Neuronal stem cell (in vitro differentiated cells): Measurements from ENCODE around the gene NTRK3.

ENCODE experiments used
- DNase-seq: peaks from one replicate; pipeline ENCODE4 v3.0.0-alpha.2; 2013; ENCODE audit warnings: low spot score
- H2AFZ ChIP-seq: one replicate; pipeline ENCODE4 v1.6.1; 2013; ENCODE audit warnings: mild to moderate bottlenecking, low read length, inconsistent platforms
- H2AK5ac ChIP-seq: 2 replicates; pipeline ENCODE4 v1.6.1; 2013; ENCODE audit warnings: low read depth, mild to moderate bottlenecking, inconsistent platforms, low read length, moderate library complexity, mixed read lengths
- H2BK120ac ChIP-seq: 2 replicates; pipeline ENCODE4 v1.6.1; 2013; ENCODE audit warnings: low read depth, mild to moderate bottlenecking, inconsistent platforms, low read length, moderate library complexity, mixed read lengths
- H2BK12ac ChIP-seq: one replicate; pipeline ENCODE4 v1.6.1; 2013; ENCODE audit warnings: low read length, inconsistent platforms
- H2BK15ac ChIP-seq: 2 replicates; pipeline ENCODE4 v1.6.1; 2013; ENCODE audit warnings: mild to moderate bottlenecking, low read length, inconsistent platforms, mixed read lengths
- H2BK5ac ChIP-seq: one replicate; pipeline ENCODE4 v1.6.1; 2013; ENCODE audit warnings: inconsistent platforms, mild to moderate bottlenecking, low read length, moderate library complexity
- H3K14ac ChIP-seq: one replicate; pipeline ENCODE4 v1.6.1; 2013; ENCODE audit warnings: low read length, inconsistent platforms
- H3K18ac ChIP-seq: 2 replicates; pipeline ENCODE4 v1.6.1; 2013; ENCODE audit warnings: low read length, inconsistent platforms
- H3K23ac ChIP-seq: 2 replicates; pipeline ENCODE4 v1.6.1; 2013; ENCODE audit warnings: low read depth, mild to moderate bottlenecking, mixed read lengths, low read length, inconsistent platforms; ENCODE audit not compliant: poor library complexity
- H3K27ac ChIP-seq: replicated peaks from 3 replicates; pipeline ENCODE4 v1.5.1; 2013; ENCODE audit warnings: low read length, inconsistent platforms
- H3K27me3 ChIP-seq, 3 experiments: 2 replicates each; pipeline ENCODE4 v1.6.1; 2013; ENCODE audit warnings: low read length in 3 of 3, mild to moderate bottlenecking in 2 of 3, inconsistent platforms in 1 of 3, low read depth in 1 of 3, mixed read lengths in 1 of 3, moderate library complexity in 1 of 3; ENCODE audit not compliant: control insufficient read depth in 3 of 3, insufficient read depth in 3 of 3
- H3K36me3 ChIP-seq, 2 donors: replicated peaks in 1 of 2; 2 replicates each; pipeline ENCODE4 v1.6.1; 2013; ENCODE audit warnings: low read length in 2 of 2; ENCODE audit not compliant: control insufficient read depth in 2 of 2, insufficient read depth in 2 of 2
- H3K4ac ChIP-seq: 2 replicates; pipeline ENCODE4 v1.6.1; 2013; ENCODE audit warnings: inconsistent platforms, mild to moderate bottlenecking, low read length, moderate library complexity
- H3K4me1 ChIP-seq, 2 donors: 1 replicate in 1 of 2; 2 replicates in 1 of 2; pipeline ENCODE4 v1.6.1; 2013; ENCODE audit warnings: low read length in 2 of 2, low read depth in 1 of 2; ENCODE audit not compliant: control insufficient read depth in 2 of 2, insufficient read depth in 1 of 2
- H3K4me2 ChIP-seq: one replicate; pipeline ENCODE4 v1.6.1; 2013; ENCODE audit warnings: mild to moderate bottlenecking, low read length, inconsistent platforms; ENCODE audit not compliant: insufficient read depth, poor library complexity, severe bottlenecking
- H3K4me3 ChIP-seq, 2 donors: 2 replicates each; pipeline ENCODE4 v1.5.1; 2013; ENCODE audit warnings: low read length in 2 of 2, mild to moderate bottlenecking in 2 of 2, inconsistent platforms in 1 of 2, moderate library complexity in 1 of 2
- H3K79me1 ChIP-seq: one replicate; pipeline ENCODE4 v1.6.1; 2013; ENCODE audit warnings: low read depth, mild to moderate bottlenecking, inconsistent platforms, low read length, moderate library complexity
- H3K9ac ChIP-seq: one replicate; pipeline ENCODE4 v1.6.1; 2013; ENCODE audit warnings: mild to moderate bottlenecking, low read depth, low read length, inconsistent platforms; ENCODE audit not compliant: poor library complexity
- H3K9me3 ChIP-seq, 2 donors: replicated peaks in 1 of 2; 2 replicates each; pipeline versions ENCODE3 to v1.6.1; 2013; ENCODE audit warnings: low read length in 2 of 2, mild to moderate bottlenecking in 2 of 2, inconsistent platforms in 1 of 2, low read depth in 1 of 2, mixed read lengths in 1 of 2, moderate library complexity in 1 of 2; ENCODE audit not compliant: control insufficient read depth in 2 of 2, insufficient read depth in 1 of 2
- H4K8ac ChIP-seq: one replicate; pipeline ENCODE4 v1.6.1; 2013; ENCODE audit warnings: low read depth, mild to moderate bottlenecking, inconsistent platforms, low read length, moderate library complexity
- H4K91ac ChIP-seq: one replicate; pipeline ENCODE4 v1.6.1; 2013; ENCODE audit warnings: low read length, low read depth, mild to moderate bottlenecking, inconsistent platforms; ENCODE audit not compliant: poor library complexity
- WGBS, 2 donors: extraction: QIAGEN DNeasy Blood & Tissue Kit; methylation state at CpG; one replicate each; pipeline ENCODE4 v1.1.7; 2013; ENCODE audit warnings: missing lambda C conversion rate in 2 of 2, mixed read lengths in 1 of 2; ENCODE audit not compliant: insufficient read length in 2 of 2, insufficient replicate concordance in 1 of 2; ENCODE audit errors: extremely low coverage in 2 of 2; 5-methylcytosine and 5-hydroxymethylcytosine counted together

Gene NTRK3

DNA sequence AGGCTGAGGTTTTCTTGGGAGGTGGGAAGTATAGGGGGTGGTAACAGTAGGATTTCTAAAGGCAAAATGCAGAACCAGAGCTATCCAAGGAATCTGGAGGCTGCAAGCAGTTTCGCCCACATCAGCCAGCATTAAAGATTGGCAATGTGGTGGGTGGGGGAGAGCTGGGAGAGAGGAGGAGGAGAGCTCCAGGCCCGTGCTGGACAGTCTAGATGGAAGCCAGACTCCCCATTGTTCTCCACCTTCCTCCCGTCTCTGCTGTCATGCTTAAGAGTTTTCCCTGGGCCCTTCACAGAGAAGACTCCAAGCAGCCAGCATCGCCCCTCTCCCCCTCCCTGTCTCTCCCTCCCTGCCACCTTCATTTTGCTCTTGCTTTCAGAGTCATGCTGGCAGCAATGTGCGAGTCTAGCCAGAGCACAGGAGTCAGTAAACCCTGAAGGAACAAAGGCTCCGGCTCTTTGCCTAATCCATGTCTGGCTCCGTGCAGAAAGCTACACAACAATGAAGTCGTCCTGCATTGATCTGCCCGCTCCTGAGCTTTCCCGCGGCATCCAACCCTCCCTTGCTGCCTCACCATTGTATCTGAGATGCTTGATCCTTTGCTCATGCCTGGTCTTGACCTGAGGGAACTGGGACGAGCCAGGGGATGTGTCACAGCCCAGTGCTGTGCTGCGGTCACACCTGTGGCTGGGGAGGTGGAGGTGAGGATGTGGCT is 282.9 kb downstream of the NTRK3 start:
- no peak overlapping the region for H3K4me3 ChIP-seq
- no peak overlapping the region for H4K8ac ChIP-seq
- H3K27me3 ChIP-seq: no peaks in the 10 kb centered on the region
- H3K9me3 ChIP-seq: no peaks in the 10 kb centered on the region
- no peak overlapping the region for H3K27ac ChIP-seq
- no CpG with 5 or more reads among the region's 13 CpGs for WGBS, 2 donors
- no peaks in the 10 kb centered on the region for H3K36me3 ChIP-seq
- no peak overlapping the region for H3K18ac ChIP-seq
- no peak overlapping the region for H4K91ac ChIP-seq
- H3K4me2 ChIP-seq: no peak overlapping the region
- H2AK5ac ChIP-seq: no peak overlapping the region
- H2AFZ ChIP-seq: no peak overlapping the region
- DNase-seq: peak; percentile 29
- H2BK5ac ChIP-seq: no peak overlapping the region
- H3K79me1 ChIP-seq: no peaks in the 10 kb centered on the region
- H2BK12ac ChIP-seq: no peak overlapping the region
- peaks cover 0 to 9% of the 10 kb centered on the region in 2 donors for H3K4me1 ChIP-seq
- no peak overlapping the region for H2BK15ac ChIP-seq
- no peak overlapping the region for H2BK120ac ChIP-seq
- H3K23ac ChIP-seq: no peak overlapping the region
- no peak overlapping the region for H3K9ac ChIP-seq
- H3K4ac ChIP-seq: no peak overlapping the region
- no peak overlapping the region for H3K14ac ChIP-seq

DNA sequence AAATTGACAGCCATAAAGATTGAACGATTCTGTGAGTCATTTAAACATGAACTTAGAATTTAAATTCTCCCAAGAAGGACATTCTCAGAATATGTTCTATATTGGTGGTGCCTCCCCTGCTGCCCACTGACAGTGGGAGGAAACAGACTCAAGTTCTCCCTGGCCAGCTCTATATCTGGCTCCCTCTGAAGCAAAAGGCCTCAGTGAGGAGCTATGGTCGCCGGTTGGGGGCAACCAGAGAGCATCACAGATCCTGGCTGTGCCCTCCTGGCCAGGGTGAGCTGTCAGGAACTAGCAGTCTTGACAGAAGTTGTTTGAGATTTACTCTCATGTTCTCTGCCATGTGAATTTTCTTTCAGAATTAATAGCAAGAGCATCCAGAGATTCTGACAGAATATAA is 285.5 kb downstream of the NTRK3 start:
- Histone ChIP-seq H2BK12ac (no peak overlapping the region), H3K36me3 (no peaks in the 10 kb centered on the region), H3K9me3 (no peaks in the 10 kb centered on the region), H2BK5ac (no peak overlapping the region), H4K8ac (no peak overlapping the region), H3K27ac (no peak overlapping the region), H3K9ac (no peak overlapping the region), H3K4me2 (no peak overlapping the region), H4K91ac (no peak overlapping the region), H3K4me3 (no peak overlapping the region), H3K27me3 (no peaks in the 10 kb centered on the region), H3K18ac (no peak overlapping the region), H3K23ac (no peak overlapping the region), H2BK120ac (no peak overlapping the region), H2AK5ac (no peak overlapping the region), H2AFZ (no peak overlapping the region), H3K4me1 (peaks cover 0 to 9% of the 10 kb centered on the region in 2 donors), H3K79me1 (no peaks in the 10 kb centered on the region), H2BK15ac (no peak overlapping the region), H3K14ac (no peak overlapping the region), H3K4ac (no peak overlapping the region)
- DNase-seq: no peak
- no CpG with 5 or more reads among the region's 3 CpGs for WGBS, 2 donors

DNA sequence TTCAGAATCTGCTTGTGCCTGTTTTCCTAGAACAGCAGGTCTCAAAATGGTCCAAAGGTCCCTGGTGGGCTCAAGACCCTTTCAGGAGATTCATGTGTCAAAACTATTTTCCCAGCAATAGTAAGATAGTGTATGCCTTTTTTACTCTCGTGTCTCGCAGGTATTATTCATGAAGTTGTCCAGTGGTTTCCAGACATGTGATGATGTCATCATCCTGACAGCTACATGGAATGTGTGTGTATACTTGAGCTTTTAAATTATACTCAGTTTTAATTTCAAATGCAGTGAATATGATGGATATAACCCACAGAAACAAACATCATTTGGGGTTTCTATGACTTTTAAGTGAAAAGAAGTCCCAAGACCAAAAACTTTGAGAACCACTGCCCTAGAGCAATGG is 288.6 kb downstream of the NTRK3 start:
- no peak overlapping the region for H4K8ac ChIP-seq
- H3K79me1 ChIP-seq: no peaks in the 10 kb centered on the region
- H3K4ac ChIP-seq: no peak overlapping the region
- no peak overlapping the region for H3K27ac ChIP-seq
- WGBS, 2 donors: no CpG with 5 or more reads among the region's 2 CpGs
- H3K23ac ChIP-seq: no peak overlapping the region
- H2BK120ac ChIP-seq: no peak overlapping the region
- H3K14ac ChIP-seq: no peak overlapping the region
- H3K9ac ChIP-seq: no peak overlapping the region
- no peaks in the 10 kb centered on the region for H3K9me3 ChIP-seq
- H3K4me3 ChIP-seq: no peak overlapping the region
- no peak overlapping the region for H4K91ac ChIP-seq
- peaks cover 0 to 4% of the 10 kb centered on the region in 2 donors for H3K4me1 ChIP-seq
- H3K27me3 ChIP-seq: no peaks in the 10 kb centered on the region
- H3K36me3 ChIP-seq: no peaks in the 10 kb centered on the region
- DNase-seq: no peak
- no peak overlapping the region for H2BK15ac ChIP-seq
- no peak overlapping the region for H3K18ac ChIP-seq
- no peak overlapping the region for H2BK12ac ChIP-seq
- no peak overlapping the region for H3K4me2 ChIP-seq
- no peak overlapping the region for H2AFZ ChIP-seq
- H2AK5ac ChIP-seq: no peak overlapping the region
- H2BK5ac ChIP-seq: no peak overlapping the region

DNA sequence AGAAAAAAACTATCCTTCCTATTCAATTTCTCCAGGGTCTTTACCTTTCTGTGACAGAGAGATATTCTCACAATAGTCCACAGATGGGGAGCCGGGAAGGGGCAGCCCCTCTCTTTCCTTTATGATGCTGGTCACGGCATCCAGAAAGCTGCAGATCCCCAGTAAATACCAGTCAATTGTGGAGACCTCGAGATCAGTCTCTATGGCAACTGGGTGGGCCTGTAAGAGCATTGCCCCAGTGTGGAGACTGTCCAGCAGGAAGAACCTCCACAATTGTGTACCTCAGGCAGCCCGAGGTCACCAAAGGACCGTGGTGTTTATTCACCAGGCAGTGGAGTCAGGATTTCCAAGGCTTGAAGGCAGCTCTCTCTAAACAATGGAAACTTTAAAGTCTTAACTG is 291.2 kb downstream of the NTRK3 start:
- WGBS, 2 donors: no CpG with 5 or more reads among the region's 5 CpGs

More for the DNA sequence above, 291.2 kb downstream of the NTRK3 start:
- Histone ChIP-seq H2BK15ac (no peak overlapping the region), H3K4ac (no peak overlapping the region), H3K27me3 (no peaks in the 10 kb centered on the region), H2AK5ac (no peak overlapping the region), H4K8ac (no peak overlapping the region), H2BK120ac (no peak overlapping the region), H2BK5ac (no peak overlapping the region), H3K4me1 (peaks cover 0 to 4% of the 10 kb centered on the region in 2 donors), H4K91ac (no peak overlapping the region), H3K79me1 (no peaks in the 10 kb centered on the region), H3K18ac (no peak overlapping the region), H3K14ac (no peak overlapping the region), H3K9ac (no peak overlapping the region), H3K36me3 (no peaks in the 10 kb centered on the region), H3K27ac (no peak overlapping the region), H3K4me3 (no peak overlapping the region), H3K9me3 (no peaks in the 10 kb centered on the region), H3K4me2 (no peak overlapping the region), H2BK12ac (no peak overlapping the region), H2AFZ (peak overlapping the region; percentile 7), H3K23ac (no peak overlapping the region)
- DNase-seq: no peak
